Measurements from ENCODE around the gene HLA-E.
"Not testable (repeated sequence)": the region's sequence is repeated elsewhere in the genome, so short reads cannot be mapped to it uniquely, and the experiment has no call there.

Gene HLA-E

DNA sequence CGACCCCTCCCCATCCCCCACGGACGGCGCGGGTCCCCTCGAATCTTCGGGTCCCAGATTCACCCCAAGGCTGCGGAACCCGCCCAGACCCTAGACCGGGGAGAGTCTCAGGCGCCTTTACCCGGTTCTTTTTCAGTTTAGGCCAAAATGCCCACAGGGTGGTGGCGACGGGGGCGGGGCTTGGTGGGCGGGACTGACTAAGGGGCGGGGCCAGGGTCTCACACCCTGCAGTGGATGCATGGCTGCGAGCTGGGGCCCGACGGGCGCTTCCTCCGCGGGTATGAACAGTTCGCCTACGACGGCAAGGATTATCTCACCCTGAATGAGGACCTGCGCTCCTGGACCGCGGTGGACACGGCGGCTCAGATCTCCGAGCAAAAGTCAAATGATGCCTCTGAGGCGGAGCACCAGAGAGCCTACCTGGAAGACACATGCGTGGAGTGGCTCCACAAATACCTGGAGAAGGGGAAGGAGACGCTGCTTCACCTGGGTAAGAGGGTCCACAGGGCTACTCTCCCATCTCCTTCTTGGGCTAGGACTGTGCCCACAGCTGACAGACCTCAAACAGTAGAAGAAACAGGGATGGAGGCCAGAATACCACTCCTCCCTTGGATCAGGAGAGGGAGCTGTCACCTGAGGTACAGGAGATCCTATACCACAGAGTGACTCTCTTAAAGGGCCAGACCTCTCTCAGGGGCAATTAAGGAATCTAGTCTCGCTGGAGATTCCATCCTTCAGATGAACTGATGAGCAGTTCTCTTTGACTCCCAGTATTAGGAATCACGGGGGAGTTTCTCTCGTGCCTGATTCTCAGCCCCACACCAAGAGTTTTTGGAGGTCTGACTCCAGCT, 942 bp downstream of the HLA-E start:
- Histone ChIP-seq H3K36me3 (ENCODE audit: insufficient read depth, low read length) (peaks cover 5% of the 10 kb centered on the region; the same call in 1 of the 2 replicates), H3K4me1 (ENCODE audit: insufficient read depth, low read length) (0 out of 2 replicates have a peak, but pooled peaks cover 2% of the 10 kb centered on the region)

DNA sequence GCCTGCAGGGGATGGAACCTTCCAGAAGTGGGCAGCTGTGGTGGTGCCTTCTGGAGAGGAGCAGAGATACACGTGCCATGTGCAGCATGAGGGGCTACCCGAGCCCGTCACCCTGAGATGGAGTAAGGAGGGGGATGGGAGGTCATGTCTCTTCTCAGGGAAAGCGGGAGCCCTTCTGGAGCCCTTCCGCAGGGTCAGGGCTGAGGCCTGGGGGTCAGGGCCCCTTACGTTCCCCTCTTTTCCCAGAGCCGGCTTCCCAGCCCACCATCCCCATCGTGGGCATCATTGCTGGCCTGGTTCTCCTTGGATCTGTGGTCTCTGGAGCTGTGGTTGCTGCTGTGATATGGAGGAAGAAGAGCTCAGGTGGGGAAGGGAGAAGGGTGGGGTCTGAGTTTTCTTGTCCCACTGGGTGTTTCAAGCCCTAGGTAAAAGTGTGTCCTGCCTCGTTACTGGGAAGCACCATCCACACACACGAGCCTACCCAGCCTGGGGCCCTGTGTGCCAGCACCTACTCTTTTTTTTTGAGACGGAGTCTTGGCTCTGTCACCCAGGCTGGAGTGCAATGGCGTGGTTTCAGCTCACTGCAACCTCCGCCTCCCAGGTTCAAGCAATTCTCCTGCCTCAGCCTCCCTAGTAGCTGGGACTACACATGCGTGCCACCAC, 2.1 kb downstream of the HLA-E start:
- not testable (repeated sequence) for H3K9ac ChIP-seq (ENCODE audit: low read depth, low read length); H3K36me3 ChIP-seq (ENCODE audit: insufficient read depth, low read length); H3K4me1 ChIP-seq (ENCODE audit: insufficient read depth, low read length); H3K9me3 ChIP-seq (ENCODE audit: control insufficient read depth, insufficient read depth, low read length)

More for the DNA sequence above, 942 bp downstream of the HLA-E start:
- Histone ChIP-seq H3K9me3 (ENCODE audit: control insufficient read depth, insufficient read depth, low read length) (no peaks in the 10 kb centered on the region), H3K9ac (ENCODE audit: low read depth, low read length) (peak overlapping the region; percentile 77)

DNA sequence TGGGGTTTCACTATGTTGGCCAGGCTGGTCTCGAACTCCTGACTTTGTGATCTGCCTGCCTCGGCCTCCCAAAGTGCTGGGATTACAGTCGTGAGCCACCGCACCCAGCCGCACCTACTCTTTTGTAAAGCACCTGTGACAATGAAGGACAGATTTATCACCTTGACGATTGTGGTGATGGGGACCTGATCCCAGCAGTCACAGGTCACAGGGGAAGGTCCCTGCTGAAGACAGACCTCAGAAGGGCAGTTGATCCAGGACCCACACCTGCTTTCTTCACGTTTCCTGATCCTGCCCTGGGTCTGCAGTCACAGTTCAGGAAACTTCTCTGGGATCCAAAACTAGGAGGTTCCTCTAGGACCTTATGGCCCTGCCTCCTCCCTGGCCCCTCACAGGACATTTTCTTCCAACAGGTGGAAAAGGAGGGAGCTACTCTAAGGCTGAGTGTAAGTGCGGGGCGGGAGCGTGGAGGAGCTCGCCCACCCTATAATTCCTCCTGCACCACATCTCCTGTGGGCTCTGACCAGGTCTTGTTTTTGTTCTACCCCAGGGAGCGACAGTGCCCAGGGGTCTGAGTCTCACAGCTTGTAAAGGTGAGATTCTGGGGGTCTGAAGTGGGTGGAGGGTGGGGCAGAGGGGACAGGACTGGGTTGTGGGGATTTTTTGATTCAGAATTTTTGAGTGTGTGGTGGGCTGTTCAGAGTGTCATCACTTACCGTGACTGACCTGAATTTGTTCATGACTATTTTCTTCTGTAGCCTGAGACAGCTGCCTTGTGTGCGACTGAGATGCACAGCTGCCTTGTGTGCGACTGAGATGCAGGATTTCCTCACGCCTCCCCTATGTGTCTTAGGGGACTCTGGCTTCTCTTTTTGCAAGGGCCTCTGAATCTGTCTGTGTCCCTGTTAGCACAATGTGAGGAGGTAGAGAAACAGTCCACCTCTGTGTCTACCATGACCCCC, 3.0 kb downstream of the HLA-E start:
- H3K4me1 ChIP-seq (ENCODE audit: insufficient read depth, low read length): peaks cover 6% of the 10 kb centered on the region; the same call in 1 of the 2 replicates
- H3K9me3 ChIP-seq (ENCODE audit: control insufficient read depth, insufficient read depth, low read length): no peaks in the 10 kb centered on the region
- peaks cover 5% of the 10 kb centered on the region; the same call in 1 of the 2 replicates for H3K36me3 ChIP-seq (ENCODE audit: insufficient read depth, low read length)
- no peak overlapping the region for H3K9ac ChIP-seq (ENCODE audit: low read depth, low read length)

DNA sequence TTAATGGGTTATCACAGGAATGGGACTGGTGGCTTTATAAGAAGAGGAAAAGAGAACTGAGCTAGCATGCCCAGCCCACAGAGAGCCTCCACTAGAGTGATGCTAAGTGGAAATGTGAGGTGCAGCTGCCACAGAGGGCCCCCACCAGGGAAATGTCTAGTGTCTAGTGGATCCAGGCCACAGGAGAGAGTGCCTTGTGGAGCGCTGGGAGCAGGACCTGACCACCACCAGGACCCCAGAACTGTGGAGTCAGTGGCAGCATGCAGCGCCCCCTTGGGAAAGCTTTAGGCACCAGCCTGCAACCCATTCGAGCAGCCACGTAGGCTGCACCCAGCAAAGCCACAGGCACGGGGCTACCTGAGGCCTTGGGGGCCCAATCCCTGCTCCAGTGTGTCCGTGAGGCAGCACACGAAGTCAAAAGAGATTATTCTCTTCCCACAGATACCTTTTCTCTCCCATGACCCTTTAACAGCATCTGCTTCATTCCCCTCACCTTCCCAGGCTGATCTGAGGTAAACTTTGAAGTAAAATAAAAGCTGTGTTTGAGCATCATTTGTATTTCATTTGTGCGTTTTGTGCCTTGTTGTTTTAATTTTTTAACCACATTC, 4.4 kb downstream of the HLA-E start:
- Histone ChIP-seq H3K4me1 (ENCODE audit: insufficient read depth, low read length) (peaks cover 6% of the 10 kb centered on the region; the same call in 1 of the 2 replicates), H3K9ac (ENCODE audit: low read depth, low read length) (no peak overlapping the region), H3K9me3 (ENCODE audit: control insufficient read depth, insufficient read depth, low read length) (no peaks in the 10 kb centered on the region), H3K36me3 (ENCODE audit: insufficient read depth, low read length) (peaks cover 5% of the 10 kb centered on the region; the same call in 1 of the 2 replicates)

DNA sequence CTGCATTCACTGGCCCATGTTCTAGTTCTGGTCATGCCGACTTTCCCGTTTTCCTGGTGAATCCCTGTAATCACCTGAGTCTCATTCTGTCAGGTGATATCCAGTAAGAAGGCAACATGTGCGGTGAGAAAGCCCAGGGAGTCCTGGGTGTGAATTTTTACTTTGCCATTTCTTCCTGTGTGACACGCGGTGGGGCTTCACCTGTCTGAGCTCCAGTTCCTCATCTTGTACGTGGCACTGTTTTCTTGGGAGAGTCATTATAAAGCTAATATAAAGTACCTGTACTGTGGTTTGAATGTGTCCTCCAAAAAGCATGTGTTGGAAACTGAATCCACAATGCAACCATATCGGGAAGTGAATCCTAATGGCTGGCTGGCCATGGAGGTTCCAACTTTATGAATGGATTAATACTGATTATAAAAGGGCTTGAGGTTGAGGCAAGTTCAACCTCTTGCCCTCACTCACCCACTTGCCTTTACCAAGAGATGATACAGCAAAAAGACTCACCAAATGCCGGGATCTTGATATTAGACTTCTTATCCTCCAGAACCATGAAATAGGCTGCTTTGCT, 5.1 kb downstream of the HLA-E start:
- Histone ChIP-seq H3K9ac (ENCODE audit: low read depth, low read length) (no peak overlapping the region), H3K36me3 (ENCODE audit: insufficient read depth, low read length) (peaks cover 5% of the 10 kb centered on the region; the same call in 1 of the 2 replicates), H3K4me1 (ENCODE audit: insufficient read depth, low read length) (peaks cover 6% of the 10 kb centered on the region; the same call in 1 of the 2 replicates), H3K9me3 (ENCODE audit: control insufficient read depth, insufficient read depth, low read length) (no peaks in the 10 kb centered on the region)

DNA sequence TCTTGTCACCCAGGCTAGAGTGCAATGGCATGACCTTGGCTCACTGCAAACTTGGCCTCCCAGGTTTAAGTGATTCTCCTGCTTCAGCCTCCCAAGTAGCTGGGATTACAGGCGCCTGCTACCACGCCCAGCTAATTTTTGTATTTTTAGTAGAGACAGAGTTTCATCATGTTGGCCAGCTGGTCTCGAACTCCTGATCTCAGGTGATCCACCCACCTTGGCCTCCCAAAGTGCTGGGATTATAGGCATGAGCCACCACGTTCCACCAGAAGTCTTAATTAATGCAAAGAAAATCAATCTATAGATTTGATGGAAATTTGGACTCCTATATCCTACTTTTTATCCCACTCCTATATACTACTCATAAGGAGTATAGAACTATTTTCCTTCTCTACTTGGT, 5.8 kb downstream of the HLA-E start:
- H3K36me3 ChIP-seq (ENCODE audit: insufficient read depth, low read length); H3K9me3 ChIP-seq (ENCODE audit: control insufficient read depth, insufficient read depth, low read length); H3K4me1 ChIP-seq (ENCODE audit: insufficient read depth, low read length); H3K9ac ChIP-seq (ENCODE audit: low read depth, low read length): not testable (repeated sequence)

DNA sequence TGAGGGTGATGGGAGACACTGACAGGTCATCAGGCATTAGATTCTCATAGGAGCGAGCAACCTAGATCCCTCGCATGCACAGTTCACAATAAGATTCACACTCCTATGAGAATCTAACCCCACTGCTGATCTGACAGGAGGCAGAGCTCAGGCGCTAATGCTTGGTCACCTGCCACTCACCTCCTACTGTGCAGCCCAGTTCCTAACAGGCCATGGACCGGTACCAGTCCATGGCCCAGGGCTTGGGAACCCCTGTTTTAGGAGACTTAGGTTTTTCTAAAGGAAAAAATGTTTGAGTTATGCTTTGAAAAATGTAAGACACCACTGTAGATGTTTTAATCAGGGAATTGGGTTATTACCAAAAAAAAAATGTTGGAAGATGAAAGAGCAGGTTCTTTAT, 6.7 kb downstream of the HLA-E start:
- Histone ChIP-seq H3K9ac (ENCODE audit: low read depth, low read length) (no peak overlapping the region), H3K4me1 (ENCODE audit: insufficient read depth, low read length) (peaks cover 4% of the 10 kb centered on the region; the same call in 1 of the 2 replicates)

DNA sequence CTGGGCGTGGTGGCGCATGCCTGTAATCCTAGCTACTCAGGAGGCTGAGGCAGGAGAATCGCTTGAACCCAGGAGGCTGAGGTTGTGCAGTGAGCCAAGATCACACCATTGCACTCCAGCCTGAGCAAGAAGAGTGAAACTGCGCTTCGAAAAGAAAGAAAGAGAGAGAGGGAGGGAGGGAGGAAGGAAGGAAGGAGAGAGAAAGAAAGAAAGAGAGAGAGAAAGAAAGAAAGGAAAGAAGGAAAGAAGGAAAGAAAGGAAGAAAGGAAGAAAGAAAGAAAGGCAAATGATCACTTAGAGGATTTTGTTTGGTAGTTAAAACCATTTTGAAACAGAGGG, 7.9 kb downstream of the HLA-E start:
- not testable (repeated sequence) for H3K9me3 ChIP-seq (ENCODE audit: control insufficient read depth, insufficient read depth, low read length); H3K36me3 ChIP-seq (ENCODE audit: insufficient read depth, low read length); H3K4me1 ChIP-seq (ENCODE audit: insufficient read depth, low read length); H3K9ac ChIP-seq (ENCODE audit: low read depth, low read length)

More for the DNA sequence above, 6.7 kb downstream of the HLA-E start:
- no peaks in the 10 kb centered on the region for H3K36me3 ChIP-seq (ENCODE audit: insufficient read depth, low read length)
- no peaks in the 10 kb centered on the region; the same call in 1 of the 2 replicates for H3K9me3 ChIP-seq (ENCODE audit: control insufficient read depth, insufficient read depth, low read length)

DNA sequence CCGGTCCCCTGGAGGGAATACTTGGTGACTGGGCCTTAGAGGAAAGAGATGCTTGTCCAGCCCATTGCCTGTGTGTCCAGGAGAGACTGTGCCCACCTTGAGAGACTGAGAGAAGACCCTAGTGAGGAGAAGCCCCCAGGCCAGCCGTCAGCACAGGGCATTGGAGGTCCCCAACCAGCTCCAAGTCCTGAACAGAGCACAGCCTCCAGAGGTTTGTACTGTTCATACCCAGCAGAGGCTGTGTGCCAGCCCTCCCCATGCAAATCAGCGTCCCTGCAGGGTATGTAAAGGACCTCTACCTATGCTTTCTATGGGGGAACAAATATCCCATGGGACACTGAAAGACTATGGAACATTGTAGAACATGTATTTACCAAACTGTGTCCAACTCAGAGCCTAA, 8.4 kb downstream of the HLA-E start:
- Histone ChIP-seq H3K36me3 (ENCODE audit: insufficient read depth, low read length) (no peaks in the 10 kb centered on the region), H3K9me3 (ENCODE audit: control insufficient read depth, insufficient read depth, low read length) (no peaks in the 10 kb centered on the region; the same call in 1 of the 2 replicates), H3K9ac (ENCODE audit: low read depth, low read length) (no peak overlapping the region), H3K4me1 (ENCODE audit: insufficient read depth, low read length) (peaks cover 4% of the 10 kb centered on the region; the same call in 1 of the 2 replicates)

DNA sequence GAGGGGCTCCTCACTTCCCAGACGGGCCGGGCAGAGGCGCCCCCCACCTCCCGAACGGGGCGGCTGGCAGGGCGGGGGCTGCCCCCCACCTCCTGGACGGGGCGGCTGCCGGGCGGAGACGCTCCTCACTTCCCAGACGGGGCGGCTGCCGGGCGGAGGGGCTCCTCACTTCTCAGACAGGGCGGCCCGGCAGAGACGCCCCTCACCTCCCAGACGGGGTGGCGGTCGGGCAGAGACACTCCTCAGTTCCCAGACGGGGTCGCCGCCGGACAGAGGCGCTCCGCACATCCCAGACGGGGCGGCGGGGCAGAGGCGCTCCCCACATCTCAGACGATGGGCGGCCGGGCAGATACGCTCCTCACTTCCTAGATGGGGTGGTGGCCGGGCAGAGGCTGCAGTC, 9.4 kb downstream of the HLA-E start:
- not testable (repeated sequence) for H3K4me1 ChIP-seq (ENCODE audit: insufficient read depth, low read length); H3K9ac ChIP-seq (ENCODE audit: low read depth, low read length); H3K9me3 ChIP-seq (ENCODE audit: control insufficient read depth, insufficient read depth, low read length); H3K36me3 ChIP-seq (ENCODE audit: insufficient read depth, low read length)

DNA sequence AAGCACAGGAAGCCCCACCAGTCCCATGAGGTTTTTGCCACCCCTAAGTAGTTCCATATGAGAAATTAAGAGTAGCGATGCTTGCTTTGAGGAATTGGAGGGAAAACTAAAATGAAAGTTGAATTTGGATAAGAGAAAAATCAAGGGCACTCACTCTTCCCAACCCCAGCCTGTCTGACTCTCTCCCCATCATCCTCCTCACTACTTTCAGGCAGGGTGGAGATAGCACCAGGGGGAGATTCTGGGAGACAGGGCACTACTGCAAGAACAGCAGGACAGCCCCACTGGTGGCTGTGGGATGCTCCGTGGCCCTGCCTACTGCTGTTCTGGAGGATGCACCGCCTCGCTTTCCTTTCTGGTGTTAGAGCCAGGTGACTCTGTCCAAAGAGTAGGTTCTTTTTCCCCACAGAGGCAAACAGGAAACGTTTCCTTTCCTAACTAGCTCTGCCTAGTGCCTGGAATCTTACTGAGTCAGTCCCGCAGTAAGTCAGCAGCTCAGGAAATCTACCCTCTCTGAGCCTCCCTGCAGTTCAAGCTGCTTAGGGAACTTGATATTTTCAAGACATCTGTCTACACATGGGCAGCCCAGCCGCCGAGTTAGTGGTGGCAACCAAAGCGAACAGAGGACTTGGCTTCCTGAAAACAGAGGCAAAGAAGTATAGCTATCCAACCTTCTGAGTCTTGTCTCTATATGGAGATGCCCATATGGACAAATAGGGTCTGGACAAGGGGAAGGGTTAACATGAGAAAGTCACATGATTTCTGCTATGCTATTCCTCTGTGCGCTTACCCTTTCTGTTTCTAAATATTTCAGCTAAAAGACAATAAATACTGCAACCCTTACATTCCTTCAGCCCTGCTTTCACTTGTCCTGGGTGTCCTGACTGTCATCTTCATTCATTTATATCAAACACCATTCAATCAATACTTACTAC, 11.4 kb downstream of the HLA-E start:
- H3K9me3 ChIP-seq (ENCODE audit: control insufficient read depth, insufficient read depth, low read length): no peaks in the 10 kb centered on the region; the same call in 1 of the 2 replicates
- H3K9ac ChIP-seq (ENCODE audit: low read depth, low read length): no peak overlapping the region
- no peaks in the 10 kb centered on the region for H3K36me3 ChIP-seq (ENCODE audit: insufficient read depth, low read length)
- peaks cover 4% of the 10 kb centered on the region; the same call in 1 of the 2 replicates for H3K4me1 ChIP-seq (ENCODE audit: insufficient read depth, low read length)

DNA sequence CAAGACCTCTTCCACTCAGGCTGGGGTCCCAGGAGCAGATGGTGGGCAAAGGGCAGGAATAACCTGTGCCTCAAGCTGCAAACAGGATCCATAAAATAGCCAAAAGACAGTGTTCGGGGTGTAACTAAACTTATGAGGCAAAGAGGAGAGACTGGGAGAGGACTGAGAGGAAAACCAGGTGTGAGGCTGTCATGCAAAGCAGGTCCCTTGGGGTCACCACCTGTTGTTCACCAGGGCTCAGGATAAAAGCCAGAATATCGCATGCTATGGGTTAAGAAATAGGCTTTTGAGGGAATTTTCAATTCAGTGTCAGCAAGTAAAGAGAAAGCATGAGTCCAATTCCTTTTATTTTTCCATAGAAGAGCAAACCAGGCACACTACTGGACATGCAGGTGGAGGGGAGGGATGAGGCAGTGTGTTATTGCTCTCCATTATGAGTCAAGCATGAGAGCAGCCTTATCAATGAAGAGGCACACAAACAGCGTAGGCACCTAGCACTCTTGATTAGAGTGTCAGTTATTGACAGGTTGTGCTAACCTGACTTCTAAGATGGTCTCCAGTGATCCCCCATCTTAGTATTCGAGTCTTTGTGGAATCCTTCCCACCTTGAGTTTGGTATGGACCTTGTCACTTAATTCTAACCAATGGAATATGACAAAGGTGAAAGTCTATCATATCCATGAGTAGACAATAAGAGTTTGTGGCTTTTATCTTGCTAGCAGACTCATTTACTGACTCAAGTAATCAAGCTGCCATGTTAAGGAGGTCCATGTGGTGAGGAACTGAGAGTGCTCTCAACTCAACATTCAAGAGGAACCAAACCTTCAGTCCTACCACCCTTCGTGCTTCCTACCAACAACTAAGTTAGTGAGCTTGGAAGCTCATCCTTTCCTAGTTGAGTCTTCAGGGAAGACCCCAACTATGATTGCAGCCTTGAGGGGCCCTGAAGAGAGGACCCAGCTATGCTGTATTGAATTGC, 18.8 kb downstream of the HLA-E start:
- H3K36me3 ChIP-seq (ENCODE audit: insufficient read depth, low read length): no peaks in the 10 kb centered on the region
- H3K9me3 ChIP-seq (ENCODE audit: control insufficient read depth, insufficient read depth, low read length): no peaks in the 10 kb centered on the region
- no peak overlapping the region for H3K9ac ChIP-seq (ENCODE audit: low read depth, low read length)
- peaks cover 7% of the 10 kb centered on the region for H3K4me1 ChIP-seq (ENCODE audit: insufficient read depth, low read length)

Measured in ES-I3 (cell line).